Lung (tissue), 12 donors: ENCODE data around the gene SEC11A. TPM values are rescaled to one million over a fixed set of nuclear protein-coding genes. Genes with fewer than 3 reads are reported as not detected.
A peak's percentile ranks its signal among the peaks of the same experiment; 100 is the strongest.

Experiments used
- ATAC-seq: fragments of 200-7000 bp; cut with Tn5 transposase; one replicate; pipeline ENCODE4 v1.9.1; 2020; ENCODE audit warnings: moderate number of reproducible peaks; ENCODE audit not compliant: insufficient read depth, low FRiP score
- DNase-seq, 3 donors: peaks; one replicate each; pipeline ENCODE4 v3.0.0-alpha.2; 2013 to 2017
- H3K27ac ChIP-seq, 2 donors: one replicate each; pipeline ENCODE4 v1.5.1; 2013; ENCODE audit warnings: mild to moderate bottlenecking in 2 of 2, moderate library complexity in 2 of 2, control low read depth in 1 of 2, inconsistent platforms in 1 of 2, low read depth in 1 of 2, low read length in 1 of 2
- H3K27me3 ChIP-seq, 3 donors: one replicate each; pipeline ENCODE4 v1.5.1; 2013; ENCODE audit warnings: low read length in 2 of 3; ENCODE audit not compliant: control insufficient read depth in 3 of 3, insufficient read depth in 3 of 3
- H3K36me3 ChIP-seq, 4 donors: one replicate each; pipeline ENCODE4 v1.5.1; 2013; ENCODE audit warnings: low read length in 4 of 4, mild to moderate bottlenecking in 1 of 4, moderate library complexity in 1 of 4; ENCODE audit not compliant: control insufficient read depth in 4 of 4, insufficient read depth in 4 of 4
- H3K4me1 ChIP-seq, 5 donors: one replicate each; pipeline ENCODE4 v1.5.1; 2013; ENCODE audit warnings: low read length in 5 of 5, mild to moderate bottlenecking in 2 of 5, moderate library complexity in 1 of 5; ENCODE audit not compliant: control insufficient read depth in 5 of 5, insufficient read depth in 5 of 5
- H3K4me3 ChIP-seq: one replicate; pipeline ENCODE4 v1.5.1; 2013; ENCODE audit warnings: mild to moderate bottlenecking, control low read depth, moderate library complexity
- H3K9ac ChIP-seq, 2 donors: one replicate each; pipeline ENCODE4 v1.5.1; 2013; ENCODE audit warnings: low read length in 2 of 2, control low read depth in 1 of 2; ENCODE audit not compliant: insufficient read depth in 1 of 2
- H3K9me3 ChIP-seq, 4 donors: one replicate each; pipeline ENCODE4 v1.5.1; 2013; ENCODE audit warnings: low read length in 3 of 4, mild to moderate bottlenecking in 1 of 4, moderate library complexity in 1 of 4; ENCODE audit not compliant: control insufficient read depth in 4 of 4, insufficient read depth in 3 of 4
- CTCF ChIP-seq: IDR thresholded peaks from 2 replicates; pipeline ENCODE4 v1.5.1; 2012; ENCODE audit warnings: mild to moderate bottlenecking; ENCODE audit errors: control extremely low read depth, extremely low read depth
- WGBS, 2 donors: extraction: QIAGEN DNeasy Blood & Tissue Kit; methylation state at CpG; one replicate each; pipeline ENCODE4 v1.1.7; 2013; 5-methylcytosine and 5-hydroxymethylcytosine counted together
- polyA plus RNA-seq, 2 donors: library from polyadenylated mRNA; stranded (reverse); fragments of 200-250 nt; gene quantifications; one replicate each; pipeline ENCODE4 v1.2.1, GENCODE V29; 2013
- total RNA-seq, 2 donors: library from RNA; depleted of rRNA in 1 of 2; stranded (reverse); fragments of >200 nt in 1 of 2; gene quantifications; one replicate each; pipeline ENCODE4 v1.2.1, GENCODE V29; 2014 to 2021
- donor health status: control.
- donor health status: control.
- donor health status: Bipolar disorder and iron deficiency.
- donor health status: healthy.
- donor health status: DM: yes; HTN: yes; CAD: no.

Gene SEC11A
- total and polyA plus RNA-seq, 4 donors: 119 to 170 (median 143) TPM

- WGBS, 2 donors: 38 to 46% methylated on average over 7 of the region's 7 CpGs
- Histone ChIP-seq H3K4me1 (peaks cover 8 to 30% (median 13%) of the 10 kb centered on the region in 5 donors), H3K36me3 (peaks cover 0 to 9% (median 2%) of the 10 kb centered on the region in 4 donors), H3K9ac (peak overlapping the region in 1 of 2 donors; percentile 39), H3K27ac (peak overlapping the region; percentile 85 to 95), H3K9me3 (no peaks in the 10 kb centered on the region), H3K4me3 (peak overlapping the region; percentile 40), H3K27me3 (no peaks in the 10 kb centered on the region)
- DNase-seq (no peak), ATAC-seq (no peak)
- TF ChIP-seq CTCF: no peak
Measured at GRCh38 chr15:84631706-84632272, 84.2 kb downstream of the SEC11A start.

- peaks cover 8 to 22% (median 10%) of the 10 kb centered on the region in 5 donors for H3K4me1 ChIP-seq
- 94 to 96% methylated on average over 9 of the region's 9 CpGs for WGBS, 2 donors
- no peak for TF ChIP-seq CTCF
- H3K9ac ChIP-seq: no peak overlapping the region
- DNase-seq (no peak), ATAC-seq (no peak)
- H3K27ac ChIP-seq: no peak overlapping the region
- H3K36me3 ChIP-seq: no peaks in the 10 kb centered on the region
- H3K9me3 ChIP-seq: no peaks in the 10 kb centered on the region
- H3K4me3 ChIP-seq: no peak overlapping the region
- H3K27me3 ChIP-seq: no peaks in the 10 kb centered on the region
Measured at GRCh38 chr15:84629033-84629432, 86.9 kb downstream of the SEC11A start.

DNA sequence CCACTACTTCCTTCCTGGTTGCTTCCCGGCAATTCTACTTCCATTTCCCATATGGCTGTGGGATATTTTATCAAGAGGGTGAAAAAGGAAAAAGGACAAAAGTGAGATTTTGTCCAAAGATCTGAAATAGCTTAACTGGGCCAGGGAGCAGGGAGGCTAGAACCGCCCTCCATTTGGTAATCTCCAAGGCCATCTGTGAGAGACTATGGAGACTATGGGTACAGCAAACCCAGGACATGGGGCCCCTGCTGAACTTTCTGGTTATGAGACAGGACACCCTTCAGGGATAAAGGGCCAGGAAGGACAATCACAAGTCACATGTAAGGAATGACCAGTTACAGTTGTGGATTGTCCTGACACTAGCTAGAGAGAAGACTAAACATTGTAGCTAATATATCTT, 90.8 kb downstream of the SEC11A start:
- Histone ChIP-seq H3K27me3 (no peaks in the 10 kb centered on the region), H3K4me1 (no peaks in the 10 kb centered on the region), H3K36me3 (peaks cover 11 to 27% (median 21%) of the 10 kb centered on the region in 4 donors), H3K27ac (no peak overlapping the region), H3K4me3 (no peak overlapping the region), H3K9ac (no peak overlapping the region), H3K9me3 (peaks cover 0 to 21% (median 14%) of the 10 kb centered on the region in 4 donors)
- 67 to 76% methylated on average over 2 of the region's 2 CpGs for WGBS, 2 donors
- DNase-seq (no peak), ATAC-seq (no peak)
- TF ChIP-seq CTCF: no peak

DNA sequence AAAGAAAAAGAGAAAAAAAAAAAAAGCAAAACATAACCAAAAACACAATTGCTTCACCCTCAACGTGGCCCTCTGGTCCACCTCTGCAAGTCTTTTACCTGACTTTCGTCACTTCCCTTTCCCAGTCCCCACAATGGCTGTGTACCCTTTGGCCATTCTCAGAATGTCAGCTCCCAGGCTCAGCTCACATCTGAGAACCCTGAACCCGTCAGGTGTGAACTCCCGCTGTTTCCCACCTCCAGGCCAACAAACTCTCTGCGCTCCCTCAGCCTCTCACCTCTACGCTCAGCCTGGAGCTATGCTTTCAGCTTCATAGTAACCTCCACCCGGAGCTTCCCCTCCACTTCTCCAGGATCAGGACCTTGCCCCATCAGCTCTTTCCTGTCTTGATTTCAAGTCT, 91.6 kb downstream of the SEC11A start:
- no peak for TF ChIP-seq CTCF
- H3K36me3 ChIP-seq: peaks cover 11 to 31% (median 21%) of the 10 kb centered on the region in 4 donors
- H3K4me3 ChIP-seq: no peak overlapping the region
- H3K4me1 ChIP-seq: no peaks in the 10 kb centered on the region
- no peaks in the 10 kb centered on the region for H3K27me3 ChIP-seq
- ATAC-seq (no peak), DNase-seq (no peak)
- 74 to 79% methylated on average over 7 of the region's 7 CpGs for WGBS, 2 donors
- no peak overlapping the region for H3K27ac ChIP-seq
- no peak overlapping the region for H3K9ac ChIP-seq
- H3K9me3 ChIP-seq: peaks cover 0 to 21% (median 15%) of the 10 kb centered on the region in 4 donors
